ENCODE results near the gene MBD6. TPM values are rescaled to one million over a fixed set of nuclear protein-coding genes. Genes with fewer than 3 reads are reported as not detected.
A peak's percentile ranks its signal among the peaks of the same experiment; 100 is the strongest.

MBD6 gene
- total and polyA plus RNA-seq, 2 of the 13 experiments (the other 11 are each of a cell fraction or from before 2014, with no cell fraction given): 4.1 to 5.9 TPM

GRCh38 chr12:57575771-57576612 is 53.4 kb downstream of the MBD6 start (continued):
- TF ChIP-seq JUNB (CRISPR knock-in tag; IDR thresholded peaks at IDR 0.05; ENCODE audit: borderline replicate concordance): 0 out of 2 replicates have a peak, but pooled peaks have one; percentile 10
- TF ChIP-seq XBP1 (CRISPR knock-in tag; IDR thresholded peaks at IDR 0.05): no peak
- TF ChIP-seq ZNF382 (CRISPR knock-in tag; IDR thresholded peaks at IDR 0.05; ENCODE audit: borderline replicate concordance): no peak
- TF ChIP-seq ZSCAN31 (CRISPR knock-in tag; IDR thresholded peaks at IDR 0.05; ENCODE audit: low read depth): peak; percentile 91
- TF ChIP-seq TCF12 (IDR thresholded peaks at IDR 0.05): no peak
- peak; percentile 53; the same call in 1 of the 2 replicates for TF ChIP-seq TCF12 (CRISPR knock-in tag; IDR thresholded peaks at IDR 0.05)
- TF ChIP-seq FOXP4 (CRISPR knock-in tag; IDR thresholded peaks at IDR 0.05): peak; percentile 57; the same call in 1 of the 2 replicates
- TF ChIP-seq ZNF567 (CRISPR knock-in tag; IDR thresholded peaks at IDR 0.05; ENCODE audit: borderline replicate concordance): peak; percentile 74; the same call in 1 of the 2 replicates
- no peak for TF ChIP-seq CBFB (CRISPR knock-in tag; IDR thresholded peaks at IDR 0.05)
- TF ChIP-seq ZNF597 (CRISPR knock-in tag; IDR thresholded peaks at IDR 0.05): no peak
- TF ChIP-seq ZNF607 (CRISPR knock-in tag; IDR thresholded peaks at IDR 0.05; ENCODE audit: borderline replicate concordance): no peak
- TF ChIP-seq ARID2 (CRISPR knock-in tag; IDR thresholded peaks at IDR 0.05; ENCODE audit: borderline replicate concordance): no peak
- TF ChIP-seq TSC22D2 (CRISPR knock-in tag; IDR thresholded peaks at IDR 0.05; ENCODE audit: borderline replicate concordance): no peak
- peak; percentile 94 for TF ChIP-seq ZBED4 (CRISPR knock-in tag; IDR thresholded peaks at IDR 0.05; ENCODE audit: borderline replicate concordance)
- TF ChIP-seq ATF1 (CRISPR knock-in tag; IDR thresholded peaks at IDR 0.05): no peak
- no peak for TF ChIP-seq BATF2 (CRISPR knock-in tag; IDR thresholded peaks at IDR 0.05)
- no peak for TF ChIP-seq ZNF383 (CRISPR knock-in tag; IDR thresholded peaks at IDR 0.05; ENCODE audit: borderline replicate concordance)
- peak; percentile 65 for TF ChIP-seq SP5 (CRISPR knock-in tag; IDR thresholded peaks at IDR 0.05; ENCODE audit: borderline replicate concordance, low read depth)
- TF ChIP-seq NONO (IDR thresholded peaks at IDR 0.05): no peak
- TF ChIP-seq NONO (CRISPR knock-in tag; conservative IDR thresholded peaks at IDR 0.05): peak; percentile 70; the same call in 1 of the 2 replicates
- TF ChIP-seq SNAPC5 (CRISPR knock-in tag; IDR thresholded peaks at IDR 0.05; ENCODE audit: borderline replicate concordance): no peak

Measured in HepG2 (cell line).